IMR-90 (cell line): Measurements from ENCODE around the gene CERT1.

Source experiments
- BHLHE40 ChIP-seq: fragments of 150-350 bp; IDR thresholded peaks from 2 replicates; pipeline ENCODE4 v1.6.1; 2016; ENCODE audit warnings: mild to moderate bottlenecking, low read depth, low read length
- CTCF ChIP-seq: conservative IDR thresholded peaks from 2 replicates; pipeline ENCODE4 v1.5.1; 2012; ENCODE audit warnings: mild to moderate bottlenecking, low read depth, low read length, improper control_type of control experiment
- MAFK ChIP-seq: IDR thresholded peaks from 2 replicates; pipeline ENCODE4 v1.6.1; 2012; ENCODE audit warnings: low read depth, low read length, improper control_type of control experiment
- MAZ ChIP-seq: IDR thresholded peaks from 2 replicates; pipeline ENCODE4 v1.6.1; 2012; ENCODE audit warnings: low read depth, mild to moderate bottlenecking, low read length, improper control_type of control experiment, moderate library complexity, borderline replicate concordance
- POLR2A ChIP-seq: IDR thresholded peaks from 2 replicates; pipeline ENCODE4 v1.6.1; 2012; ENCODE audit warnings: mild to moderate bottlenecking, low read depth, low read length
- RCOR1 ChIP-seq: IDR thresholded peaks from 2 replicates; pipeline ENCODE4 v1.6.1; 2012; ENCODE audit warnings: mild to moderate bottlenecking, low read length, improper control_type of control experiment; ENCODE audit not compliant: insufficient replicate concordance
- USF2 ChIP-seq: fragments of 150-350 bp; IDR thresholded peaks from 2 replicates; pipeline ENCODE4 v1.6.1; 2017; ENCODE audit warnings: mild to moderate bottlenecking, antibody characterized with exemption, low read length, low read depth

DNA sequence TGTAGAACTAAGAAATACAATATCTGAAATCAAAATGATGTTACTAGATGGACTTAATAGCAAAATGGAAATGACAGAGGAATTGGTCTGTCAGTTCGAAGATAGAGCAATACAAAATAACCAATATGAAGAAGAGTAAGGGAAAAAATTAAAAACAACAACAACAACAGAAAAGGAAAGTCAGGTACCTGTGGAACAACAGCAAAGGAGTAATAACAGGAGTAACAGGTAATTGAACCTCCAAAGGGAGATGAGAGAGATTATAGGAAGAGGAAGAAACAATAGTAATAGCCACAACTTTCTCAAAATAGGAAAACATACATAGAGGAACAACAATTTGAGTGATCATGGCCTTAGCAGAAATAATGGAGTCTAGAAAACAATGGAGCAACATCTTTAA is 13.9 kb upstream of the CERT1 start:
- TF ChIP-seq CTCF (no peak), RCOR1 (no peak), MAFK (no peak), MAZ (no peak), BHLHE40 (no peak), POLR2A (no peak), USF2 (no peak)
